HG02938 (cell line): ENCODE measurements around the gene GPR55.

Experiments used
- ATAC-seq: cut with Tn5 transposase; IDR thresholded peaks from one replicate; pipeline ENCODE4 v1.9.1; 2021; ENCODE audit warnings: mild to moderate bottlenecking, moderate library complexity; ENCODE audit not compliant: unreplicated experiment

Gene GPR55

GRCh38 chr2:230869914-230870543, 55.0 kb downstream of the GPR55 start:
- ATAC-seq: no peak

DNA sequence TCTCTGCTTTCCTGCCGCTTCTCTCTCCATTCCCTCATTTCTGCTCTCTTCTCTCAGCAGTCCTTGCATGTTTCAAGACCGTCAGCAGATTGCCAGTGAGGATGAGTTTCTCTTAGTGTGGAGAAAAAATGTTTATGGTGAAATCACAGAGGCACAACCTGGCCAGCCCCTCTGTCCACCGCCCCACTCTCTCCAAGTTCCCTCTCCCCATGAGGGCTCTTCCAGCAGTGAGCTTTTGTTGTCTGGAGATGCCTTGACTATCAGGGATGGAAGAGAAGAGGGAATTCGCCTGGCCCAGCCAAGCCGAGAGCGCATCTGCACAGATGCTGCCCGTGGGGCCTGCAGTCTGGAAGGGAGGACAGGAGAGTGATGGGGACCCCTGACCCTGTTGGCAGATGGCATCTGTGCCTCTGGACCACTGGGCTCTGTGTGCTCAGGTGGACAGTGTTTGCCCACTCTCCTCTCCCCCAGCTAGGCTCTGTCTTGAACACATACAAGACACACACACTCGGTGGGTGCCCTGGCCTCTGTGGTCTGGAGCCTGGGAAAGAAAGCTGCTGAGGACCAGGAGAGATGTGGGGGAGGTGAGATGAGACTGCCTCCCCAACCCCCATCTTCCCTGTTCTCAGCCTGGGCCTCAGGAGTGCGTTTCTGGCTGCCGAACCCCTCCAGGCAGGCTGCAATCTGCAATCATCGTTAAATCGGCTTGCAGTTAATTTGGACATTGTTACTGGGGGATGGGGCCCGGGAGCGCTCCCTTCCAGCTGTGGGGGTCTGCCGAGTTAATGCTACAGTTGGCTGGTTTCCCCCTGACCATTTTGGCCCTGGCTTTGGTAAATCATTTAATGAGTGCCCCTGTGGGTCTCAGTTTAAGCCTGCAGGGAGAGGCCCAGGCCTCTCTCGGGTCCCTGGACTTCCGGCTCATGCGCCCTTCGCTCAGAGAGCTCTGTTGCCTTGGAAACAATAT, 55.8 kb downstream of the GPR55 start:
- ATAC-seq: no peak

GRCh38 chr2:230868161-230868946, 56.7 kb downstream of the GPR55 start:
- no peak for ATAC-seq

- no peak for ATAC-seq
Observed at GRCh38 chr2:230866756-230867523, 58.1 kb downstream of the GPR55 start.

DNA sequence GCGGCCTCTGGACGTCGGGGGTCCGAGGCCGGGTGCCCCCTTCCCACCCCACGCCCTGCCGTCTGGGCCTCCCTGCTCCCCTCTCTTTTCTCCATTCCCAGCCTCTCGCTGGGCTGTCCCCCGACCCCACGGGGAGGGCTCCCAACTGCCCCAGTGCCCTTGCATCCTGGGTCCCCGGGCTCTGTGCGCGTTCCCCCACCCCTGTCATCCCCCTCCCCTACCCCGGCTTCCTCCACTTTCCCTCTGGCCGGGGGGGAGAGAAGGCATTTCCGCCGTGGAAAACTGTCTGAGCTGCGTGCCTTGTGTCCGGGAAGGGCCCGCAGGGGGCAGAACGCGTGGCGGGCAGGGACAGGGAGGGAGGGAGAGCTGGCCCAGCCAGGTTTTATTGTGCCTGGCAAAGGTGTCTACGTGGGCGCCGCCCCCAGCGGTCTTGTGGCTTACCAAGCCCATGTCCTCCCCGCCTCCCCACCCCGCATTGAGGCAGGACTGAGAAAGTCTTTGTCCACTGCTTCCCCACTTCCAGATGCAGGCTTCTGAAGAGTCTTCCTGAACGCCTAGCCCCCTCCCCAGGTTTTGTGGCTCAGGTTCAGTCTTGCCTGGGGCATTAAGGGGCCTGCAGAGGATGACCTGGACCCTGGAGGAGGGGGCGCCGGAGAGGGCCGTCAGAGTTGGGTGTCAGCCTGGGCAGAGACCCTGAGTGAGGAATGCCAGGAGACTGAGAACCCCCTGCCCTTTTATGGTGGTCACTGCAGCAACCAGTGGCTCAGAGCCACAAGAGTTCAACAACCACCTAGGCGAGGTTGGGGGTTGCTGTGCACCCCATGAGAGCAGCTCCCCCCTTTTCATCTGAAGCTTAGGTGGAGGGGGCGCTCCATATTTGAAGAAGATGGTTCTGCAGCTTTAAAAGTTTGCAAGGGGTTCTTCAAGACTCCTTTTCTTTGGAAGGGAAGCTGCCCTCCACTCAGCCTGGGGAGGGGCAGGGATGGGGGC, 59.0 kb downstream of the GPR55 start:
- no peak for ATAC-seq

DNA sequence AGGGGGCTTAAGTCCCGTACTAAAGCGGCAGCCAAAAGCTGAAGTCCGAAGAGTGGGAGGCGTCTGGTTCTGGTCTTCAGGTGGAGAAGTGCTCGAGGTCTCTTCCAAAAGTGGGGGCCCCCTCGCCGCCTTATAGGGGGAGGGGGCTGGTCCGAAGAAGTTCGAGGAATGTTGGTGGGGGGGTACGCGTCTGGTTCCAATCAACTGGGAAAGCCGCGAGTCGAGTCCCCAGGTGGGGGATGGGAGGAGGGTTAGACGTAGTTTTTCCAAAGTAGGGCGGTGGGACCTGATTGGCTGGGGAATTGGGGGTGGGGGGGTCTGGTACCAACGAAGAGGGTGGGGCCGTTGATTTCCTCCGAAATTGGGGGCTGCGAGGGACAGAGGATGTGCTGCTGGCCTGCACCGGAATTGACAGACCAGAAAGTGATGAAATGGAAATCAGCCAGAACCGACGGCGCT, 59.7 kb downstream of the GPR55 start:
- no peak for ATAC-seq

- ATAC-seq: peak; percentile 56
Observed at GRCh38 chr2:230864605-230865306, 60.3 kb downstream of the GPR55 start, which contains the start of gene ITM2C. TSS of gene ITM2C (plus strand) at chr2:230864942. CDS start at chr2:230865026, 84 bp downstream.

DNA sequence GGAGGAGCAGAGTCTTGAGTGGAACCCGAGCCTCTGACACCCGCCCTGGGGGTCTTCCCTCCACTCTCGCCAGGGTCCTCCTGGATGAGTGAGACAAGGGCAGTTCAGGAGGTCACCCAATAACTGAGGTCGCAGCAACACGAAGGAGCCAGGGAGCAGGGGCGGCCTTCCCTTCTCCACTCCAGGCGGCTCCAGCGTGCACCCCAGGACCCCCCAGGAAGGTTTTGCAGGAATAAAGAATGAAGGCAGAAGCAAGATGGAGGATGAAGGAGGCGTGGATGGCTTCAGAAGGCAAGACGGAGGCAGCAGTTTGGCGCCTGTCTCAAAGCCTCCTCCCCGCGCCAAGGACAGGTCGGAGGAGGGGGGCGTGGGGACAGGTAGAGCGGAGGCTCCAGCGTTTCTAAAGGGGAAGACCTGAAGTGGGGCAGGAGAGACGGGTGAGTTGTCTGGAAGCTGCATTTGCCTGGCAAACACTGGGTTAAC, 60.9 kb downstream of the GPR55 start:
- no peak for ATAC-seq

- no peak for ATAC-seq
Observed at GRCh38 chr2:230863442-230864121, 61.5 kb downstream of the GPR55 start.

- ATAC-seq: no peak
Observed at GRCh38 chr2:230863031-230863430, 62.0 kb downstream of the GPR55 start.

GRCh38 chr2:230862292-230862691, 62.8 kb downstream of the GPR55 start:
- ATAC-seq: no peak

- ATAC-seq: no peak
Observed at GRCh38 chr2:230861552-230862255, 63.3 kb downstream of the GPR55 start.
